H9 (cell line): ENCODE measurements around the gene TFCP2. TPM values are rescaled to one million over a fixed set of nuclear protein-coding genes. Genes with fewer than 3 reads are reported as not detected.
A peak's percentile ranks its signal among the peaks of the same experiment; 100 is the strongest.

Source experiments
- DNase-seq: peaks from one replicate; pipeline ENCODE4 v3.0.0-alpha.2; 2017
- H2AFZ ChIP-seq: one replicate; pipeline ENCODE4 v1.6.1; 2013; ENCODE audit warnings: mild to moderate bottlenecking, low read length, control low read depth, moderate library complexity
- H2AK5ac ChIP-seq: 2 replicates; pipeline ENCODE4 v1.6.1; 2013; ENCODE audit warnings: low read length, control low read depth, mixed read lengths; ENCODE audit not compliant: insufficient read length
- H2BK120ac ChIP-seq: one replicate; pipeline ENCODE4 v1.6.1; 2013; ENCODE audit warnings: low read depth, mild to moderate bottlenecking, low read length, control low read depth, inconsistent platforms; ENCODE audit not compliant: poor library complexity, severe bottlenecking
- H2BK12ac ChIP-seq: 2 replicates; pipeline ENCODE4 v1.6.1; 2013; ENCODE audit warnings: low read length, control low read depth, mixed read lengths, low read depth; ENCODE audit not compliant: insufficient read length
- H2BK15ac ChIP-seq: 2 replicates; pipeline ENCODE4 v1.6.1; 2013; ENCODE audit warnings: low read depth, low read length, control low read depth
- H2BK20ac ChIP-seq: one replicate; pipeline ENCODE4 v1.6.1; 2013; ENCODE audit warnings: low read depth, mild to moderate bottlenecking, low read length, control low read depth, inconsistent platforms; ENCODE audit not compliant: poor library complexity, severe bottlenecking
- H2BK5ac ChIP-seq: 2 replicates; pipeline ENCODE4 v1.6.1; 2013; ENCODE audit warnings: low read length, control low read depth, mixed read lengths; ENCODE audit not compliant: insufficient read length
- H3K14ac ChIP-seq: 2 replicates; pipeline ENCODE4 v1.6.1; 2013; ENCODE audit warnings: low read length, control low read depth; ENCODE audit not compliant: insufficient read depth
- H3K18ac ChIP-seq: 2 replicates; pipeline ENCODE4 v1.6.1; 2013; ENCODE audit warnings: low read depth, mild to moderate bottlenecking, mixed read lengths, low read length, control low read depth; ENCODE audit not compliant: insufficient read length
- H3K23ac ChIP-seq: 2 replicates; pipeline ENCODE4 v1.6.1; 2013; ENCODE audit warnings: low read length, control low read depth, mixed read lengths, low read depth; ENCODE audit not compliant: insufficient read length
- H3K23me2 ChIP-seq: 2 replicates; pipeline ENCODE4 v1.6.1; 2013; ENCODE audit warnings: low read depth, mild to moderate bottlenecking, mixed read lengths, low read length, control low read depth; ENCODE audit not compliant: insufficient read length, poor library complexity, severe bottlenecking
- H3K27ac ChIP-seq: 2 replicates; pipeline ENCODE4 v1.5.1; 2013; ENCODE audit warnings: low read length, control low read depth, mixed read lengths, low read depth; ENCODE audit not compliant: insufficient read length
- H3K27me3 ChIP-seq: 2 replicates; pipeline ENCODE4 v1.6.1; 2013; ENCODE audit warnings: low read length, control low read depth, inconsistent platforms; ENCODE audit not compliant: insufficient read depth
- H3K4ac ChIP-seq: 2 replicates; pipeline ENCODE4 v1.6.1; 2013; ENCODE audit warnings: low read depth, mild to moderate bottlenecking, control low read depth, inconsistent platforms, low read length, moderate library complexity
- H3K4me1 ChIP-seq: 2 replicates; pipeline ENCODE4 v1.6.1; 2013; ENCODE audit warnings: low read length, control low read depth, inconsistent platforms; ENCODE audit not compliant: insufficient read depth
- H3K4me2 ChIP-seq: 2 replicates; pipeline ENCODE4 v1.6.1; 2013; ENCODE audit warnings: low read length, control low read depth, mixed read lengths; ENCODE audit not compliant: insufficient read length, insufficient read depth
- H3K56ac ChIP-seq: 2 replicates; pipeline ENCODE4 v1.6.1; 2013; ENCODE audit warnings: low read depth, mild to moderate bottlenecking, mixed read lengths, low read length, control low read depth; ENCODE audit not compliant: insufficient read length
- H3K79me1 ChIP-seq: 2 replicates; pipeline ENCODE4 v1.6.1; 2013; ENCODE audit warnings: low read depth, mild to moderate bottlenecking, moderate library complexity, low read length, control low read depth, inconsistent platforms; ENCODE audit not compliant: insufficient read depth, poor library complexity, severe bottlenecking
- H3K79me2 ChIP-seq: 2 replicates; pipeline ENCODE4 v1.6.1; 2013; ENCODE audit warnings: low read length, control low read depth, inconsistent platforms; ENCODE audit not compliant: insufficient read depth
- H3K9ac ChIP-seq: 2 replicates; pipeline ENCODE4 v1.6.1; 2013; ENCODE audit warnings: low read length, control low read depth, mixed read lengths; ENCODE audit not compliant: insufficient read length; ENCODE audit errors: extremely low read depth
- H3K9me3 ChIP-seq: one replicate; pipeline ENCODE4 v1.6.1; 2013; ENCODE audit warnings: low read depth, low read length, inconsistent platforms; ENCODE audit not compliant: control insufficient read depth
- H3T11ph ChIP-seq: one replicate; pipeline ENCODE4 v1.6.1; 2013; ENCODE audit warnings: mild to moderate bottlenecking, low read length, control low read depth, inconsistent platforms
- H4K20me1 ChIP-seq: one replicate; pipeline ENCODE4 v1.6.1; 2013; ENCODE audit not compliant: control insufficient read depth, insufficient read length, insufficient read depth
- H4K5ac ChIP-seq: 2 replicates; pipeline ENCODE4 v1.6.1; 2013; ENCODE audit warnings: low read depth, mild to moderate bottlenecking, mixed read lengths, low read length, control low read depth; ENCODE audit not compliant: insufficient read length
- H4K8ac ChIP-seq: replicated peaks from 2 replicates; pipeline ENCODE4 v1.6.1; 2013; ENCODE audit warnings: low read length, control low read depth, mixed read lengths, low read depth; ENCODE audit not compliant: insufficient read length
- H4K91ac ChIP-seq: 2 replicates; pipeline ENCODE4 v1.6.1; 2013; ENCODE audit warnings: low read depth, mild to moderate bottlenecking, moderate library complexity, mixed read lengths, low read length, control low read depth; ENCODE audit not compliant: insufficient read length
- H3K27ac Mint-ChIP-seq, 3 experiments: 2 replicates in 2 of 3; 3 replicates in 1 of 3; pipeline ENCODE4 v1.8.0; 2020 to 2021; ENCODE audit warnings: mixed read lengths in 3 of 3, mild to moderate bottlenecking in 1 of 3, moderate library complexity in 1 of 3
- H3K27me3 Mint-ChIP-seq: 2 replicates; pipeline ENCODE4 v1.8.0; 2021; ENCODE audit warnings: low read depth, mild to moderate bottlenecking, moderate library complexity, mixed read lengths
- H3K36me3 Mint-ChIP-seq, 3 experiments: 2 replicates in 2 of 3; 3 replicates in 1 of 3; pipeline ENCODE4 v1.8.0; 2020 to 2021; ENCODE audit warnings: low read depth in 3 of 3, mixed read lengths in 3 of 3; ENCODE audit not compliant: insufficient read depth in 1 of 3
- H3K4me1 Mint-ChIP-seq, 2 experiments: 2 replicates each; pipeline ENCODE4 v1.8.0; 2020; ENCODE audit warnings: mixed read lengths in 2 of 2
- H3K4me3 Mint-ChIP-seq, 2 experiments: 2 replicates in 1 of 2; 3 replicates in 1 of 2; pipeline ENCODE4 v1.8.0; 2020 to 2021; ENCODE audit warnings: mild to moderate bottlenecking in 2 of 2, mixed read lengths in 2 of 2, moderate library complexity in 1 of 2
- H3K9me3 Mint-ChIP-seq, 2 experiments: 2 replicates in 1 of 2; 3 replicates in 1 of 2; pipeline ENCODE4 v1.8.0; 2020; ENCODE audit warnings: mild to moderate bottlenecking in 2 of 2, mixed read lengths in 2 of 2, moderate library complexity in 1 of 2
- WGBS: extraction: QIAGEN DNeasy Blood & Tissue Kit; methylation state at CpG from one replicate; pipeline ENCODE4 v1.1.7; 2013; ENCODE audit warnings: missing lambda C conversion rate, low lambda C conversion rate, mixed read lengths; ENCODE audit not compliant: insufficient read length; ENCODE audit errors: extremely low coverage; 5-methylcytosine and 5-hydroxymethylcytosine counted together
- total RNA-seq: library from RNA; stranded (reverse); gene quantifications from 2 replicates; pipeline ENCODE4 v1.2.1, GENCODE V29; 2021
- TF ChIP-seq, protein P1 (sequence below): fragments of 200-600 bp; sonication (generic); conservative IDR thresholded peaks from 3 replicates; pipeline ENCODE4 v1.8.0; 2021; ENCODE audit warnings: antibody characterized with exemption, mild to moderate bottlenecking

TFCP2 gene
- total RNA-seq, 1 experiment from 2014 or later, result 27.1 TPM

GRCh38 chr12:51219322-51219721 is 46.4 kb upstream of the TFCP2 start:
- Histone ChIP-seq H4K8ac (no peak overlapping the region), H2BK12ac (no peak overlapping the region), H2BK20ac (no peak overlapping the region), H4K91ac (no peak overlapping the region), H3K79me2 (no peaks in the 10 kb centered on the region), H3K23me2 (peaks cover 15% of the 10 kb centered on the region), H2BK15ac (no peak overlapping the region), H3T11ph (no peak overlapping the region), H3K4ac (no peak overlapping the region), H3K27ac (no peak overlapping the region), H2AFZ (no peak overlapping the region), H3K27me3 (no peaks in the 10 kb centered on the region), H3K56ac (no peak overlapping the region), H4K20me1 (no peaks in the 10 kb centered on the region), H3K14ac (no peak overlapping the region), H3K9ac (no peak overlapping the region), H2BK120ac (no peak overlapping the region), H2AK5ac (no peak overlapping the region), H3K23ac (no peak overlapping the region), H3K9me3 (no peaks in the 10 kb centered on the region), H3K4me1 (no peaks in the 10 kb centered on the region; the same call in 1 of the 2 replicates), H3K4me2 (no peak overlapping the region), H3K18ac (no peak overlapping the region), H3K79me1 (no peaks in the 10 kb centered on the region), H2BK5ac (no peak overlapping the region), H4K5ac (no peak overlapping the region)
- TF ChIP-seq, protein P1, sequence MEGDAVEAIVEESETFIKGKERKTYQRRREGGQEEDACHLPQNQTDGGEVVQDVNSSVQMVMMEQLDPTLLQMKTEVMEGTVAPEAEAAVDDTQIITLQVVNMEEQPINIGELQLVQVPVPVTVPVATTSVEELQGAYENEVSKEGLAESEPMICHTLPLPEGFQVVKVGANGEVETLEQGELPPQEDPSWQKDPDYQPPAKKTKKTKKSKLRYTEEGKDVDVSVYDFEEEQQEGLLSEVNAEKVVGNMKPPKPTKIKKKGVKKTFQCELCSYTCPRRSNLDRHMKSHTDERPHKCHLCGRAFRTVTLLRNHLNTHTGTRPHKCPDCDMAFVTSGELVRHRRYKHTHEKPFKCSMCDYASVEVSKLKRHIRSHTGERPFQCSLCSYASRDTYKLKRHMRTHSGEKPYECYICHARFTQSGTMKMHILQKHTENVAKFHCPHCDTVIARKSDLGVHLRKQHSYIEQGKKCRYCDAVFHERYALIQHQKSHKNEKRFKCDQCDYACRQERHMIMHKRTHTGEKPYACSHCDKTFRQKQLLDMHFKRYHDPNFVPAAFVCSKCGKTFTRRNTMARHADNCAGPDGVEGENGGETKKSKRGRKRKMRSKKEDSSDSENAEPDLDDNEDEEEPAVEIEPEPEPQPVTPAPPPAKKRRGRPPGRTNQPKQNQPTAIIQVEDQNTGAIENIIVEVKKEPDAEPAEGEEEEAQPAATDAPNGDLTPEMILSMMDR, result no peak
- DNase-seq, result no peak
- peaks cover 0 to 4% (median 2%) of the 10 kb centered on the region in 3 experiments; a peak in 5 of 7 replicates for H3K36me3 Mint-ChIP-seq
- peak overlapping the region in 1 of 3 experiments; percentile 10; a peak in 1 of 7 replicates for H3K27ac Mint-ChIP-seq
- WGBS, result no CpG with 5 or more reads among the region's 5 CpGs
- H3K9me3 Mint-ChIP-seq, result no peaks in the 10 kb centered on the region
- H3K4me3 Mint-ChIP-seq, result peak overlapping the region; percentile 53 to 73
- no peaks in the 10 kb centered on the region for H3K27me3 Mint-ChIP-seq
- peaks cover 18% of the 10 kb centered on the region in 2 experiments for H3K4me1 Mint-ChIP-seq
